SK-N-SH (cell line): ENCODE data around the gene FOXK1.

Source experiments
- JUND ChIP-seq: IDR thresholded peaks from 2 replicates; pipeline ENCODE4 v1.4.0; 2012
- TAF1 ChIP-seq: IDR thresholded peaks from 2 replicates; pipeline ENCODE4 v1.6.1; 2012; ENCODE audit warnings: low read depth, mild to moderate bottlenecking, low read length, moderate library complexity, borderline replicate concordance

GRCh38 chr7:4806983-4807597 is 125.0 kb downstream of the FOXK1 start:
- TF ChIP-seq JUND (no peak), TAF1 (no peak)
